RWPE2 (cell line): ENCODE results near the gene CA5A.
"Not testable (repeated sequence)": the region's sequence is repeated elsewhere in the genome, so short reads cannot be mapped to it uniquely, and the experiment has no call there.

ENCODE experiments used
- ATAC-seq: fragments of 200-7000 bp; cut with Tn5 transposase; 3 replicates; pipeline ENCODE4 v1.9.1; 2021; ENCODE audit warnings: low read depth
- DNase-seq: peaks from one replicate; pipeline ENCODE4 v3.0.0-alpha.2; 2020; ENCODE audit warnings: low spot score
- H3K27ac ChIP-seq: fragments of 450-650 bp; 2 replicates; pipeline ENCODE4 v1.5.1; 2017; ENCODE audit warnings: mild to moderate bottlenecking; ENCODE audit not compliant: poor library complexity, severe bottlenecking
- H3K27me3 ChIP-seq: fragments of 250-450 bp; sonication (Bioruptor Pico); 2 replicates; pipeline ENCODE4 v1.5.1; 2021; ENCODE audit warnings: mild to moderate bottlenecking, moderate library complexity; ENCODE audit not compliant: insufficient read depth, poor library complexity, severe bottlenecking
- H3K36me3 ChIP-seq: fragments of 250-450 bp; sonication (Bioruptor Pico); 2 replicates; pipeline ENCODE4 v1.5.1; 2020; ENCODE audit warnings: low read depth, mild to moderate bottlenecking, moderate library complexity
- H3K4me1 ChIP-seq: fragments of 250-450 bp; sonication (Bioruptor Pico); 2 replicates; pipeline ENCODE4 v1.5.1; 2021; ENCODE audit warnings: mild to moderate bottlenecking, moderate library complexity; ENCODE audit not compliant: insufficient read depth, poor library complexity, severe bottlenecking
- H3K4me3 ChIP-seq: fragments of 250-450 bp; sonication (Bioruptor Pico); 2 replicates; pipeline ENCODE4 v1.5.1; 2021; ENCODE audit warnings: mild to moderate bottlenecking, moderate library complexity; ENCODE audit not compliant: severe bottlenecking
- H3K9me3 ChIP-seq: fragments of 250-450 bp; sonication (Bioruptor Pico); 2 replicates; pipeline ENCODE4 v1.5.1; 2021; ENCODE audit warnings: mild to moderate bottlenecking, moderate library complexity; ENCODE audit not compliant: severe bottlenecking
- TF ChIP-seq, protein P1 (sequence below): fragments of 450-650 bp; IDR thresholded peaks from one replicate; pipeline ENCODE4 v1.5.1; 2017; ENCODE audit warnings: mild to moderate bottlenecking, moderate library complexity; ENCODE audit not compliant: poor library complexity, severe bottlenecking

CA5A gene

DNA sequence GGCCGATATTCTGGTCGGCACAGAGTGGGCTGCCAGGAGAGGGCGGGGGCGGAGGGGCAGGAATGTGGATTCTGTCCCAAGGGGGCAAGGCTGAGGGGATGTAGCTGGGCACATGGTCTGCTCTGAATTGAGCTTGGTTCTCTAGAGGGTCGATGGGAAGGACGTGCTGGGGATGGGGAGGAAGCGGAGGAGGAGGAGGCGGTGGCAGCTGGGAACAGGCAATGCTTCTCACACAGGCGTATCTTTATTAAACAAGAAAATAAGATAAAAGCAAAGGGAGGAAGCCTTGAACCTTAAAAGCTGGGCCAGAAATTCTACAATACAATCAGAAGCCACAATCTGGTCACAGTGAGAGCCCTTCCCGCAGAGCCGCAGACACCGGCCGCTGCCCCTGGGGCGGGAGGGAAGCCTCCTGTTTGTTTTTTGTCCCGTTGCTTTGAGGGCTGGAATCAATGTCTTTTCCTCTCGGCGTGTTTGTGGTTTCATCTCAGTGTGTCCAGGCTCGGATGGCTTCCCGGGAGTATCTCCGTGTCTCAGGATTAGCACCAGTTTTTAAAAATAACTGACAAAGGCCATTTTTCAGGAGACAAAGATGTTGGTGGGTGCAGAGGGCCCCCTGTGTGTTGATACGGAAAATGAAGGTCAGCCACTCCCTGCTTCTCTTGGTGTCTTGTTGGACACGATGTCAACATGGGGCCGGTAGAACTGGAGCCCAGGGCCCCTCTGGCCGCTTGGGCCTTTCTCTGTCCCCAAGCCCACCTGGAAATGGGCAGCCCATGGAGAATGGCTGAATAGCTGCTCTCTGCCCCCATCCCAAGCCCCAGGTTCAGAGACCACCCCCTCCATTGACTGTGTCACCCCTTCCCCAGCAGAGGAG is 54.8 kb downstream of the CA5A start:
- Histone ChIP-seq H3K9me3 (no peaks in the 10 kb centered on the region), H3K27me3 (peaks cover 14% of the 10 kb centered on the region), H3K4me3 (no peak overlapping the region), H3K36me3 (no peaks in the 10 kb centered on the region), H3K4me1 (no peaks in the 10 kb centered on the region), H3K27ac (no peak overlapping the region)
- no peak for DNase-seq
- ATAC-seq = no peak
- TF ChIP-seq, protein P1, sequence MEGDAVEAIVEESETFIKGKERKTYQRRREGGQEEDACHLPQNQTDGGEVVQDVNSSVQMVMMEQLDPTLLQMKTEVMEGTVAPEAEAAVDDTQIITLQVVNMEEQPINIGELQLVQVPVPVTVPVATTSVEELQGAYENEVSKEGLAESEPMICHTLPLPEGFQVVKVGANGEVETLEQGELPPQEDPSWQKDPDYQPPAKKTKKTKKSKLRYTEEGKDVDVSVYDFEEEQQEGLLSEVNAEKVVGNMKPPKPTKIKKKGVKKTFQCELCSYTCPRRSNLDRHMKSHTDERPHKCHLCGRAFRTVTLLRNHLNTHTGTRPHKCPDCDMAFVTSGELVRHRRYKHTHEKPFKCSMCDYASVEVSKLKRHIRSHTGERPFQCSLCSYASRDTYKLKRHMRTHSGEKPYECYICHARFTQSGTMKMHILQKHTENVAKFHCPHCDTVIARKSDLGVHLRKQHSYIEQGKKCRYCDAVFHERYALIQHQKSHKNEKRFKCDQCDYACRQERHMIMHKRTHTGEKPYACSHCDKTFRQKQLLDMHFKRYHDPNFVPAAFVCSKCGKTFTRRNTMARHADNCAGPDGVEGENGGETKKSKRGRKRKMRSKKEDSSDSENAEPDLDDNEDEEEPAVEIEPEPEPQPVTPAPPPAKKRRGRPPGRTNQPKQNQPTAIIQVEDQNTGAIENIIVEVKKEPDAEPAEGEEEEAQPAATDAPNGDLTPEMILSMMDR = no peak

DNA sequence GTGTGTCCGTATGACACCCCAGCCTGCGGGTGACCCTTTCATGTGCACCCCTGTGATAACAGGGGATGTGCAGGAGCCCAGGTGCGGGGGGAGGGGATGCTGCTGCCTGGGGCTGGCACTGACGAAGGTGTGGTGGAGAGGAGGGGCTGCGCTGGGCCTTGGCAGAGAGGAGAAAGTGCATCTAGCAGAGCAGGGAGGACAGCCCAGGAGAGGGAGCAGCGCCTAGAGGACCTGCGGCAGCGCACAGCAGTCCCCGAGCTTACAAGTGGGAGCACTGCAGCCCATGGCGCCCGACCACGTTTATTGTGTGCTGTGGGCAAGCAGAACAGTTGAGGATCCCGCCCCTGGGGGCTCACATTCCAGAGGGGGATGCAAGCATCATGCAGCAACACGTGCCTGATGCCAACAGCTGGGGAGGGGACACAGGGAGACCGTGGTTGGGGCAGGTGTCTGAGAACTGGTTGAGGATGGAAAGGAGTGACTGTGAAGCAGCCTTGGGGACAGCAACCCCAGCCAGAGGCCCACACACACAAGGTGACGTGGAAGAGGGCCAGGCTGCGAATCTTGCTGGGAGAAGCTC is 56.1 kb downstream of the CA5A start:
- peak; percentile 31; the same call in 1 of the 3 replicates for ATAC-seq
- Histone ChIP-seq H3K4me3 (no peak overlapping the region), H3K27ac (no peak overlapping the region), H3K4me1 (no peaks in the 10 kb centered on the region), H3K9me3 (no peaks in the 10 kb centered on the region), H3K36me3 (no peaks in the 10 kb centered on the region), H3K27me3 (peaks cover 14% of the 10 kb centered on the region)
- no peak for DNase-seq
- TF ChIP-seq, protein P1 = no peak

DNA sequence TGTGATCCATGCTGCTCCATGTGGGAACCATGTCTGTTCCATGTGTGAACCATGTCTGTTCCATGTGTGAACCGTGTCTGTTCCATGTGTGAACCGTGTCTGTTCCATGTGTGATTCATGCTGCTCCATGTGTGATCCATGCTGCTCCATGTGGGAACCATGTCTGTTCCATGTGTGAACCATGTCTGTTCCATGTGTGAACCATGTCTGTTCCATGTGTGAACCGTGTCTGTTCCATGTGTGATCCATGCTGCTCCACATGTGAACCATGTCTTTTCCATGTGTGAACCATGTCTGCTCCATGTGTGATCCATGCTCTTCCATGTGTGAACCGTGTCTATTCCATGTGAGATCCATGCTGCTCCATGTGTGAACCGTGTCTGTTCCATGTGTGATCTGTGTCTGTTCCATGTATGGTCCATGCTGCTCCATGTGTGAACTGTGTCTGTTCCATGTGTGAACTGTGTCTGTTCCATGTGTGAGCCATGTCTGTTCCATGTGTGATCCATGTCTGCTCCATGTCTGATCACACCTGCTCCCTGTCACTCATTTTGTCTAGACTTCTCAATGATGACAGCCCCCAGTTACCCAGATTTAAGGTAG is 56.8 kb downstream of the CA5A start:
- not testable (repeated sequence) for ATAC-seq, H3K27ac ChIP-seq, DNase-seq, H3K4me1 ChIP-seq, H3K9me3 ChIP-seq, H3K4me3 ChIP-seq, H3K36me3 ChIP-seq
- H3K27me3 ChIP-seq = peaks cover 14% of the 10 kb centered on the region

DNA sequence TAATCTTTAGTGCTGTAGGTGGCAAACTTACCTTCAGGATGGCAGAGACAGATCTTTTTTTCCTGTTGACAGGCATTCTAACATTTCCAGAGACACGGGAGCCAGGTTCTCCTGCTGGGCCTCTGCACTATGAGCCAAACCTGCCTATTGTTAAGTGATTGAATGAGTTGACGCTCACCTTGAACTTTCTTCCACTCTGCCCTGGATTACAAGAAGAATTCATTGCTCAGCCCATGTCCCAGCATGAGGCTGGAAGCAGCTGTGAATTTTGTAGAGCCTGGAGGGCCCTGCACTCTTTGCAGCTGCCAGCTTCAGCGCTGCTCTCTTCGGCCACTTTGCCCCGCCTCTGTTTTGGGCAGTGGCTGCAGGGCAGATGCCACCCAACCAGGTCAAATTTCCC is 57.6 kb downstream of the CA5A start:
- DNase-seq (no peak), ATAC-seq (no peak)
- Histone ChIP-seq H3K4me3 (no peak overlapping the region), H3K27me3 (peaks cover 14% of the 10 kb centered on the region), H3K9me3 (no peaks in the 10 kb centered on the region), H3K27ac (no peak overlapping the region), H3K4me1 (no peaks in the 10 kb centered on the region), H3K36me3 (no peaks in the 10 kb centered on the region)
- TF ChIP-seq, protein P1 = no peak

DNA sequence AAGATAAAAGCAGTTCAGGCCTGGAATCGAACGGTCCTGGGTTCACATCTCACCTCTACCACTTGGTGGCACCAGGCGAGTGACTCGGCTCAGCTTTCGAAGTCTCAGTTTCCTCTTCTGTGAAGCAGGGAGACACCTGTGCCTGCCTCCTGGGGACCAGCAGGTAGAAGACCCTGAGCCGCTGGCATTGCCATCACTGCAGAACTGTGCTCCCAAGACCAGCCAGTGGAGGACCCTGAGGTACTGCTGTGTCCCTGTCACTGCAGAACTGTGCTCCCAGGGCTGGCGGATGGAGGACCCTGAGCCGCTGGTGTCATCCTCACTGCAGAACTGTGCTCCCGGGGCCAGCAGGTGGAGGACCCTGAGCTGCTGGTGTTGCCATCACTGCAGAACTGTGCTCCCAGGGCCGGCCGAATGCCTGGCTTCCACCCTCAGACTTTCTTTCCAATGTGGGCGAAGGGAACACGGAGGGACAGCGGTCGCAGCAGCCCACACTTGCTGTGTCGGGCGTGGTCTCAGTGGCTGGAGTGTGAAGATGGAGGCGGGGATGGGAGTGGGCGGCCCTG is 58.3 kb downstream of the CA5A start:
- no peaks in the 10 kb centered on the region for H3K36me3 ChIP-seq
- ATAC-seq = no peak
- H3K4me3 ChIP-seq = no peak overlapping the region
- TF ChIP-seq, protein P1 = no peak
- peaks cover 14% of the 10 kb centered on the region for H3K27me3 ChIP-seq
- H3K4me1 ChIP-seq = no peaks in the 10 kb centered on the region
- H3K27ac ChIP-seq = no peak overlapping the region
- no peak for DNase-seq
- H3K9me3 ChIP-seq = no peaks in the 10 kb centered on the region
